HG02759 (cell line): ENCODE results near the gene ISOC2.

Experiments
- ATAC-seq: cut with Tn5 transposase; IDR thresholded peaks from one replicate; pipeline ENCODE4 v1.9.1; 2021; ENCODE audit warnings: mild to moderate bottlenecking, moderate library complexity; ENCODE audit not compliant: unreplicated experiment

Gene ISOC2

DNA sequence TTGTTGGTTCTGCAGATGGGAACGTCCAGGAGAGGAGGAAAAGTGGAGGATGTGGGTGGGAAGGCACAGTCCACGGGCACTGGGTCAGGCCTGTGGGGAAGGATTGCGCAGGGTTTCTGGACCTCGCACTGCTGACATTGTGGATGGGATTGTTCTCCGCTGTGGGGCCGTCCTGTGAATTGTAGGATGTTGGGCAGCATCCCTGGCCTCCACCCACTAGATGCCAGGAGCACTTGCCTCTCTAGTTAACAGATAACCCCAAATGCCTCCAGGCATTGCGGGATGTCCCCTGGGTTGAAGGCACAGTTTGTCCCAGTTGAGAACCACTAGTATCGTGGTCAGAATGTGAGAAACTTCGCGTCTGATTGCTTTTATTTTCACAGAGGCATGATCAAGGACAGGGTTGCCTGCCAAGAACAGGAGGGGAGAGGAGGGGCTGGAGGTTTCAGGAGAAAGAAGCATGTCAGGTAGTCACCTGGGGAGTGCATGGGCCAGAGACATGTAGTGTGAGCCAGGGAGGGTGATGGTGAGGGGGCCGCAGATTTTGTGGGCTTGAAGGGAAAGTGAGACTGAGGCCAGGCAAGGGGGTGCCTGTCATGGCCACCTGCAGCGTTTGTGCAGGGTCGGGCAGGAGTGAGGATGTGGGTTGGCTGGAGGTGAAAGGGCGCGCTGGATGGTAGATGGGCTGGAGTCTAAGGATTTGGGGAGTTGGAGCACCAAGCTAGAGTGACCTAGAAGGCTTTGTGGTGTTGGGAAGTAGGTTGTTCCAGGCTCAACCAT is 18.2 kb upstream of the ISOC2 start:
- no peak for ATAC-seq

DNA sequence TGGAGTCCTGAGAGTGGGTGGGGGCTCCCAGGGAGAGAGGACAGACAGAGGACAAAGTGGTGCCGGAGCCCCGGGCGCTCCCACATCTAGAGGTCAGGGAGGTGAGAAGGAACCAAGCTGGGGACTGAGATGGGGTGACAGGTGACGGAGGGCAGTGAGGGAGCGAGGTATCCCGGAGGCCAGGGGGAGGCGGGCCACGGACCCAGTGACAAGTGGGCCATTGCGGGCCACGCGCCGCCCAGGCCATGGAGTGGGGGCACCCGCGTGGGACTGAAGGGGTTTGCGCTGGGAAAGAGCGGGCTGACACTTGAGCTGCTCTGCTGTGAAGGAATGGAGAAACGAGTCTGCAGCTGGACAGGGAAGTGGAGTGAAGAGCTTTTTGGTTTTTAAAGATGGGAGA is 17.6 kb upstream of the ISOC2 start:
- no peak for ATAC-seq

DNA sequence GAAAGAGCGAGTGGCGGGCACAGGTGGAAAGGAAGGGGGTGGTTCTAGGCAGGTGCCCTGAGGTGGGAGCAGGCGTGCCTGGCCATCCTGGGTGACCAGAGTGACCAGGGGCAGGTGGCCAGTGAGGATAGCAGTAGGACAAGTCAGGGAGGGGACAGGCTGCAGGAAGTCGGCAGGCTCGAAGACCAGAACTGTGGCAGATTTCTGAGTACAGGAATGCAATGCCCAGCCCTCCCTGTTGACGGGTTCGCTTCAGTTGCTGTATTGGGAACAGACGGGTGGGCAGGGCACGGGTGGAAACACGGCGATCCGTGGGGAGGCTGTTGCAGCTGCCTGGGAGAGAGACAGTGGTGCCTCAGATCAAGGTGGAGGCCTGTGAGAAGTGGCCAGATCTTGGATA is 16.9 kb upstream of the ISOC2 start:
- no peak for ATAC-seq

DNA sequence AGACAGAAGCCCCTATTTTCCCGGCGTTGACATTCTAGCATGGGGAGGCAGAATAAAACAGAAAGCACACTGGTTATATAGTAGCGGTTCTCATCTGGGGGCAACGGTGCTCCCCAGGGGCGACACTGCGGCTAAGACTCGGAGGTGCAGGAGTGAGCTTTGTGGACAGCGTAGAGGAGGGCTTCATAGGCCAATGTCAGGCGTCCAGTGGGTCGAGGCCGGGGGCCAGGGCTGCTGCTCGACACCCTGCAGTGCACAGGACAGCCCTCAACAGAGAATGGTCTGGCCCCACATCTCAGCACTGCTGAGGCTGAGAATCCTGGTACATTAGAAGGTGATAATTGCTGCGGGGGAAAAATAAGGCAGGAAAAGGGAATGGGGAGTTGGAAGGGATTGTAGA is 16.5 kb upstream of the ISOC2 start:
- no peak for ATAC-seq

DNA sequence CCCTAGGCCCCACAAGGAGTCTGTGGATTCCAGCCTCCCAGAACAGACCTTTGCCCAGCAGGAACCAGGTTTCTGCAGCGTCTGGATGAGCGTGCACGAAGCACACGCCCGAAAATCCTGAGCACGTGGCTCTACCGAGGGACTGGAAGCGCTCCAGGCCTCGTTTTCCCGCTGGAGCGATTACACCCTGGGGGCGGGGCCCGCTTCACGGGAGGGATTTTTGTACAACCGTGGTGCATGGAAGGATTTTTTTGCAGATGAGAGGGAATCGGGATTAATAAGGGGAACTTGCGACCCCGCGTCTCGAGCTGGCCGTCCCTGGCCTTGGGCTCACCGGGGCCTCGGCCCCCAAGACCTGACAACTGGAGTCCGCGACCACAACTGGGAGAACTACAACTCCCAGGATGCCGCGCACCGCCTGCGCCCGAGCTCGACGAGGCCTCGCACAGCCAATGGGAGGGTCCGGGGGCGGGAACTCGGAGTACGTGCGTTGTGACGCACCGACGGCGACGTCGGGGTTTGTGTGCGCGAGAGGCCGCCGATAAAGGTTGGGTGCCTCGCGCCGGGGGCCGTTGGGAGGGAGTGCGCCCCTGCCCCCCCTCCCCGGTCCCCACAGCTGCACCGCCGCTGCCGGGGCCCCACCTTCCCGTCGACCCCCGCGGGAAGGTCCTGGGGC is 14.8 kb upstream of the ISOC2 start, which contains the start of gene ZNF628:
ZNF628 (plus strand) TSS at position 518 of the 676 bp plus-strand sequence. CDS start 3,294 bp downstream, outside the sequence.
- peak; percentile 91 for ATAC-seq

DNA sequence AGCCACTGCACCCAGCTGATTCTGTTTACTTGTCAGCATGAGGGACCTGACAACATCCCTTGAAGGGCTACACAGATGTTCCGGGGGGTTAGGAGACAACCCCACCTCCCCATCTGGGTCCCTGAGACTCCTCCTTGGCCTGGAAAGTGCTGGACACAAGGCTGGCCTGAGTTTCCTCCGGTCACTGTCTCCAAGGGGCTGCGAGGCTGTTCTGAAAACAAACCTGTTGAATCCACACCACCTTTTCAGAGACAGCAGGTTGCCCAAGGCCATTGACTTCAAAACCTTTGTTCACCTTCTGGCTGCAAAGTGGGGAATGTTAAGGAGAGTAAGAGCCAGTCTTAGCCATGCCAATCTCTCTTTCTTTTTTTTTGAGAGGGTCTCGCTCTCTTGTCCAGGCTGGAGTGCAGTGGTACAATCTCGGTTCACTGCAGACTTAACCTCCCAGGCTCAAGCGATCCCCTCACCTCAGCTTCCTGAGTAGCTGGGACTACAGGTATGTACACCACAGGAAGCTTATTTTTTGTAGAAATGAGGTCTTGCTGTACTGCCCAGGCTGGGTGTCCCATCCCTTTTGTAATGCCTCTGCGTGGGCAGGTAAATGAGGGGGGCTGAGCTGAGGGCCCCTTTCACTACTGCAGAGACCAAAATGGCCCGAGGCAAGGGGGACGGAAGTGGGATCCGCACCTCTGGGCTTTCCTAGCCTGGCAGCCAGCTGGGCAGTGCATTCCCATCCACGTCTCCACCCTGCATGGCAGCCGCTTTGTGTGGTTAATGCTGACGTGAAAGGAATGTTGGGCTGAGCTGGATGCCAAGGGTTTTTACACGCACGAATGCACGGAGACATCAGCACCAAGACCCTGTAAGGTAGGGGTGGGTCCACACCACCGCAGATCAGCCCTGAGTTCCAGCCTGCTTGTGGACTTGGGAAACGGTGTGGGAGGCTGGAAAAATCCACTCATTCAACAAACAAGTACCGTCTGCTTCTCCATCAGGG is 13.1 kb upstream of the ISOC2 start:
- ATAC-seq = no peak

DNA sequence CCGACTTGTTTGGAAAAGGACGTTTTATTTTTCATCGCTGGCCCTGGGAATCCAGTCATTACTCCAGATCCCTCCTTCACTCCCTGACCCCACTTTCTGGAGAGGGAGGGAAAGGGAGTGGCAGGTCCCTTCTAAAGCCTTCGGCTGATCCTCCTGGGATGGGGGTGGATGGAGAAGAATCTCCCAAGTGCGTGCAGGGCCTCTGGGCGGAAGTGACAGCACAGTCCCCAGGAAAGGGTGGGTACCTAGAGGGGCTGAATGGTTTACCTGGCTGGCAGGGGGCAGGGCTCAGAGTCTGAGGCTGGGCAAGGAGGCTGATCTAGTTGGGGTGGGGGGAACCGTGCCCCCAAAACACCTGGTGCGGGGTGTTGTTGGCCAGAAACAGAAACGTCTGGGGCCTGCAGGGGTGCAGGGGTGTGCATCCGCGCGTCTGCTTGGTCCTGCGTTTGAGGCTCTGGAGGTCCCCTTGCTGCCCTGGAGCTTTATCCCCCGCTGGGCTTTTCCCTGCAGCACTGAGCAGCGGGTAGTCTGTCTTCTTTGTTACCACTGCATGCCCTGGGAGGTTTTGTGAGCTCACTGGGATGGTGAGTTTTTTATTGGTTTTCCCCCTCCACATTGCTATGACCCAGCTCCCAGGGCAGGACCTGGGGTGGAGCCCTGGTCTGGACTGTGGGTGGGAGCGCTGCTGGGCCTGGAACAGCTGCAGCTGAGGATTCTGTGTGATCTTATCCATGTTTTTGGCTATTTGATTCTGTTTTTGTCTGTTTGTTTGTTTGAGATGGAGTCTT is 12.0 kb upstream of the ISOC2 start:
- ATAC-seq = no peak

DNA sequence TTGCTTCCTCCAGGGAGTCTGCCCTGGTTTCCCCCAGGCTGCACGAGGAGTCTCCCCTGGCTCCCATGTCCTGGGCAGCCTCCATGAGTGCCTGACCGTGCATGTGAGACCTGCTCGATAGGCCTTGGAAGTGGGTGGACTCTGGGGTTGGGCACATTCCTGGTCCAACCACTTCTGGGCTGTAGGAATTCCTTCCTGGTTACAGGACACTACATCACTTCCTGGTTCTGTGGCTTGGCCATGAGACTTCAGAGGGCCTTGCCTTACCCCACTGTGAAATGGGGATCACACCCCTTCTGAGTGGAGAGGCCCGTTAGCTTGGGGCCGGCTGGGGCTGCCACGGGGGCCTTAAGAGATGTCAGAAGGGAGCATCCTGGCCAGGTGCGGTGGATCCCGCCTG is 11.0 kb upstream of the ISOC2 start:
- no peak for ATAC-seq

DNA sequence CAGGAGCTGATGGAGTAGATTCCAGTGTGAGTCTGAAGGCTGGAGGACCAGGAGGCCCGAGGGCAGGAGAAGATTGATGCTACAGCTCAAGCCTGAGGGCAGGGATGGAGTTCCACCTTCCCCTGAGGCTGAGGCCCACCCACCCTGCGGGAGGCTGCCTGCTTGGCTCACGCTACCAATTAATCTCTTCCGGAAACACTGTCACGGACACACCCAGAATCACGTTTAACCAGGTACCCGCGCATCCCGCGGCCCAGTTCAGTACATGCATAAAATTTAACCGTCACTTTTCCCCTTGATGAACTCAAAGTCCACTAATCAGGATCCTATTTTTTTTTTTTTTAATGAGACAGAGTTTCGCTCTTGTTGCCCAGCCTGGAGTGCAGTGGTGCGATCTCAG is 9.8 kb upstream of the ISOC2 start:
- ATAC-seq = no peak

DNA sequence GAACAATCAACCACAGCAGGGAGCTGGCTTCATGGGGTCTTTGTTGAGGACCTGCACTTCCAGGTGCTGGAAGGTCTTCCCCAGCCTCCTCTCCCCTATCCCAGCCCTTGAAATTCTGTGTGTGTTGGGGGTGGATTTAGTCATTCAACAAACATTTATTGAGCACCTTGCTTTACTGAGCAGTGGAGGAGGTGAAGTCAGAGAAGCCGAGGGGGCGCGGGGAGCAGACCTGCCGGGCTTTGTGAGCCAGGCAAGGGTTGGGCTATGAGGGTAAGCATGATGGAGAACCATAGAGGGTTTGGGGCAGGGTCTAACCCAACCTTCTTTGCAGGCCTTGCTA is 6.6 kb upstream of the ISOC2 start:
- no peak for ATAC-seq

DNA sequence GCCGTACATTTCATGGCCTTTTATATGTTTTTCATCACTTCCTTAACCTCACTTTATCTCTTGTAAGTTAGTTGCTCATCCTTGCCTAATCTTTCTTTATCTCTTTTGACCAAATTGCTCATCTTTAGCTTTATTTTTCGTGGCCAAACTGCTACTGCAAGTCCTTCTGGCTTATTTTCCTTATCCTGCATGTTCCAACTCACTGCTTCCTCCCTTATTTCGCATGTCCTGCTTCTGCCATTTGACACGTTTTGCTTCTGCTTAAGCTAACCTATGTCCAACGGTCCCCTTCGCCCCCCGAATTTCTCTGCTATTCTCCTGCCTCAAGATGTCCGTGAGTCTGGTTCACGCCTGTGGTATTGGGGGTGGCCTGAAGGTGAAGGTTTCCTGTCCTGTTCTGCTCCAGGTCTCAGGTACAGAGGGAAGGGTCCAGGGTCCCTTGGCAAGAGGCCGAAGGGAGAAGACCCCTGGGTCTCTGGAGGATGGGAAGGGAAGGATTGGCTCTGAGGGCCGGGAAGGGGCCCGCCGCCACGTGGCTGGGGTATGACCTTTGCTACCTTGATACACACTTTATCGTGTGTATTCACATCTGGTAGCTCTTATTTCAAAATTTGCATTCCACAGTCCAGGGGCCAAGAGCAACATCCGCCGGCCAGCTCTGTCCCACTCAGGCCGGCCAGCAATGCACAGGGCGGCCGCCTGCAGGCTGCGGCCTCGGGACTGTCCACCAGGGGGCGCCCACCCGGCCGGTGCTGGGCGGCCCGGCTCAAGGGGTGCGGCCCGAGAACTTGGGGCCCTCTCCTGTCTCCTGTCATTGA is 6.0 kb upstream of the ISOC2 start:
- ATAC-seq = peak; percentile 74

DNA sequence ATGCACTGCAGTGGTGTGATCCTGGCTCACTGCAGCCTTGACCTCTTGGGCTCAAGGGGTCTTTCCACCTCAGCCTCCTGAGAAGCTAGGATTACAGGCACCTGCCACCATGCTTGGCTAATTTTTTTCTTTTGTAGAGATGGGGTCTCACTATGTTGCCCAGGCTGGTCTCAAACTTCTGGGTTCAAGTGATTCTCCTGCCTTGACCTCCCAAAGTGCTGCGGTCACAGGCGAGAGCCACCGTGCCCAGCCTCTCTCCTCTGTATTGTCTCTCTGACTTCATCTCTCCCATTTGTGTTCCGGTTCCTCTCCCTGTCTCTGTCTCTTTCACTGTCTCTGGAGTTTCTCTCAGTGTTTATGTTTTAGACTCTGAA is 4.8 kb upstream of the ISOC2 start:
- ATAC-seq = no peak

DNA sequence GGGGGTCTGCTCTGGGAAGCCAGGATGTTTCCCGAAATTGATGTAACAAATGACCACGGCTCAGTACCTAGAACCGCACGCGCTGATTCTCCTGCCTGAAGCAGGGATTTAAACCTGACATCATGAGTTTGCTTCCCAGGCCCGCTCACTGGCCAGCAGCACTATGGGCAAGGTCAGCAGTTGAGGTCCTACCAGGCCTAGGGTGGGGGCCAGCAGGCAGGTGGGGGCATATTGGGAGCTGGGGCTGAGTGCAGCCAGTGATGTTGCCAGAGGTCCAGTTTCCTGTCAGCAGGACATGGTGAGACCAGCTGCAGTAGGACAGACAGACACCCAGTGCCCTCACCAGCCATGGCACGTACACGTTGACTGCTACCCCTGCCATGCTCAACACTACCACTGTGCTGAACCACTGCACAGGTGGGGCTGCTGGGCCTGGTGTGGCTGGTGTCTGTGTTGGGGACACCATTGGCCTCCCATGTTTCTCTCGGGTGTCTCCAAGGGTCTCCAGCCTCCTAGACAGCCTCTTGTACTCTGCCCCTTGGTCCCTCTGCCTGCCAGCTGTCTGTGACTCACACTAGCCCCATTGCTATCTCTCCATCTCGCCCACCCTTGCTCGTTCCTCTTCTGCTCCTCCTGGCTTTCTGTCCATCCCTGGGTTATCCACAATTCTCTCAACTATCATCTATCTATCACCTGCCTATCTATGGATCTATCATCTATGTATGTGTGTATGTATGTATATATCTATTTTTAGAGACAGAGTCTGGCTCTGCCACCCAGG is 4.2 kb upstream of the ISOC2 start:
- ATAC-seq = no peak

DNA sequence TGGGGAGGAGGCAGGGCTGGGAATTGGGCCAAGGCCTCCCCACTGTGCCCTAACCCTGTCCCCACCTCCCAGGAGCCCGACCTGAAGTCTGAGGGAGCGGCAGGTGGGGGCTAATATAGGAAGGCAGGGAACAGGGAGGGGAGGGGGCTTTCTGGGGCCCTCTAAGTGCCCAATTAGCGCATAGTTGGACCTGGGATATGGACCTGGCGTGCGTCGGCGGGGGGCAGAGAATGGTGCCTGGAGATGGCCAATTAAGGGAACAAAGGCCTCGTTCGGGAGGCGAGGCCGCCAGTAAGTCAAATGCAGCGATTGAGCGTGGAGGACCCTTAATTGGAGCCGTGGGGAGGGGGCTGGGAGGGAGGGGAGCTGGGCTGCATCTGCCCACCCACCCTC is 3.2 kb upstream of the ISOC2 start, which contains the start of gene C19orf85:
C19orf85 (minus strand) TSS at position 90 of the 393 bp plus-strand sequence. CDS start 197 bp downstream, outside the sequence.
- ATAC-seq = no peak

DNA sequence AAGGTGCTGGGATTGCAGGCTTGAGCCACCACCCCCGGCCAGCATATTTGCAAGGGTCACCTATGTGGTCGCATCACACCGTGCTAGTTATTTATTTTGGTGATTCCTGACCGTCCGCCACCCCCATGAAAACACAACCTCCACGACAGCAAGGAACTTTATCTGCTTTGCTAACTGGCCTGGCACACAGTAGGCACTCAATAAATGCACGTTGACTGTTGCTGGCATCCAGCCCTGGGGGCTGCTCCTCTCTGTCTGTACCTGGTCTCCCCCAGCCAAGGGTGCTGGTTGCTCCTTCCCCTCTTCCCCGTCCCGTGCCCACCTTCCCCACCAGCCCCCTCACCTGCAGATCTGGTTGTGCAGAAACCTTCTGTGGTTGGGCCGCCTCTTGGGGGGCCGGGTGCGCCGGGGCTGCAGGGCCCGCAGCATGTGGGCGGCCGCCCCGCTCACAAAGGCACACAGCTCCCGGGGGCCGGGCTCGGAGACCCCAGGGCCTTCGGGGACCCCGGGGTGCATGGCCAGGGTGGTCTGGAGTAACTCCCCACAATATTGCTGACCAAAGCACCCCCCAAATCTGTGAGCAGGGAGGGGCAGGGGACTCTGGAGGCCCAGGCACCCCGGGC is 2.7 kb upstream of the ISOC2 start:
- ATAC-seq = no peak

DNA sequence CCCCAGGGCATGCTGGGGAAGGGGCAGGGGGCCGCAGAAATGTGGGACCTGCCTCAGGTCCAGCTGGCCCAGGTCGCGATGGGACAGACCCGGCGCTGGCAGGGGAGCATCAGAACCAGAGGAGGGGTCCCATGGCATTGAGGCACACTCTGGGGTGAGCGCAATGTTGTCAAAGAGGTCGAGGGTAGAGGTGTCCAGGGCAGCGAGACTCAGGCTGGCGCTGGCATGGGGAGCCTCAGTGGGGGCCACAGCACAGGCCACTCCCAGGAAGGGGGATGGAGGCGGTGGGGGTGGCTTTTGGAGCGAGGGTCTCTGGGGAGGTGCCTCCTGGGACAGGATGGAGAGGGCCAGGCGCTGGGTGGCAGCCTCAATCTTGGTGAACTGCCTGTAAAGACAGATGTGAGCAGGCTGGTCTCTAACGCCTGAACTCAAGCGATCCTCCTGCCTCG is 2.2 kb upstream of the ISOC2 start:
- no peak for ATAC-seq

DNA sequence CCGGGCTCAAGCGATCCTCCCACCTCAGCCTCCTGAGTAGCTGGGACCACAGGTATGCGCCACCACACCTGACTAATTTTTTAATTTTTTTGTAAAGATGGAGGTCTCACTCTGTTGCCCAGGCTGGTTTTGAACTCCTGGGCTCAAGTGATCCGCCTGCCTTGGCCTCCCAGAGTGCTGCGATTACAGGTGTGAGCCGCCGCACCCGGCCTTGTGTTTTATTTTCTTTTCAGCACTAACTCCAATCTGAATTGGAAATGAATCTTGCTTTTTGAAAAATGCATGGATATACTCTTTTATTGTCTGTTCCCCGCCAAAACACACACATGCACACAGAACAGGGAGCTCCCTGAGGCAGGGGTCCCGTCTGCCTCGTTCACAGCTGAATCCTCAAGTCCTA is 1.3 kb upstream of the ISOC2 start:
- ATAC-seq = no peak

DNA sequence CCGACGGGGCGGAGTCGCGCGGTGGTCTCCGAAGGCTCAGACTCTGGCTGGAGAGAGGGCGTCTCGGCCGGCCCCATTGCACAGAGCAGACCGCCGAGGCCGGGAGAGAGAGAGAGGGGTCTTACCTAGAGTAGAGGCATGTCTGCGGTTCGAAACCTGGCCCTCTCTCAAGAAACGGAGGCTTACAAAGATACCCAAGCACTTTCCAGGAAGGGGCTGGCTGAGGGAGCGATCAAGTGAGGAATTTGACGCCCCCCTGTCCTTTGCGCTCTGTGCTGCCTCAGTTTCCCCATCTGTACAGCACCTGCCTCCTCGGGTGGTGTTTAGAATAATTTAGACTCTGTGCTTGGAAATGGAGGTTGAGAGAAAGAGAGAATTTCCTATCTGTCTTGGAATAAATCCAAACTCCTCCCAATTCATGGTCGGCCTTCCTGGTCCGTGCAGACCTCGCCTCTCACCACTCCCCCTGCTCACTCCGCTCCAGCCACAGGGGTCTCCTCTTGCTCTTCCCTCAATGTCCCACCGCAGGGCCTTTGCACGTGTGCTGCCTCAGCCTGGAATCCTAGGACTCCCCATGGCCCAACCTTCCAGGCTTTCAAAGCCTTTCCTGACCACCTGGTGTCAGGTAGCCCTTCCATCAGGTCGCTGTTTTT is 658 bp upstream of the ISOC2 start:
- ATAC-seq = no peak
